HL-60/S4 (cell line): Measurements from ENCODE around the gene TMTC2.

Experiments
- in situ Hi-C: fragments of 300-500 bp; cut with MboI; formaldehyde crosslinking; loops from 2 replicates; pipeline ENCODE4 v1.14.3; 2022; ENCODE audit warnings: low sequenced_read_pairs

The TMTC2 gene

GRCh38 chr12:83121897-83122622, 435.4 kb downstream of the TMTC2 start:
- in situ Hi-C loops, result no loop called here

GRCh38 chr12:83122623-83122934, 435.9 kb downstream of the TMTC2 start:
- in situ Hi-C loops, result no loop called here

- in situ Hi-C loops, result no loop called here
These were observed 436.3 kb downstream of the TMTC2 start for GRCh38 chr12:83123039-83123438.

- in situ Hi-C loops, result no loop called here
These were observed 441.8 kb downstream of the TMTC2 start for GRCh38 chr12:83128540-83128939.

- in situ Hi-C loops, result no loop called here
These were observed 443.5 kb downstream of the TMTC2 start for GRCh38 chr12:83130178-83130577.

GRCh38 chr12:83132360-83132759, 445.7 kb downstream of the TMTC2 start:
- in situ Hi-C loops, result no loop called here

- in situ Hi-C loops, result no loop called here
These were observed 449.7 kb downstream of the TMTC2 start for GRCh38 chr12:83136411-83136810.

GRCh38 chr12:83140135-83140534, 453.4 kb downstream of the TMTC2 start:
- in situ Hi-C loops, result no loop called here

- in situ Hi-C loops, result no loop called here
These were observed 454.8 kb downstream of the TMTC2 start for GRCh38 chr12:83141460-83141994.

- in situ Hi-C loops, result no loop called here
These were observed 456.2 kb downstream of the TMTC2 start for GRCh38 chr12:83142914-83143313.

- in situ Hi-C loops, result no loop called here
These were observed 457.2 kb downstream of the TMTC2 start for GRCh38 chr12:83143950-83144349.

GRCh38 chr12:83145325-83145840, 458.7 kb downstream of the TMTC2 start:
- in situ Hi-C loops, result no loop called here

GRCh38 chr12:83147341-83147740, 460.6 kb downstream of the TMTC2 start:
- in situ Hi-C loops, result no loop called here

- in situ Hi-C loops, result no loop called here
These were observed 463.3 kb downstream of the TMTC2 start for GRCh38 chr12:83149987-83150386.

GRCh38 chr12:83150465-83151189, 463.9 kb downstream of the TMTC2 start:
- in situ Hi-C loops, result no loop called here

- in situ Hi-C loops, result no loop called here
These were observed 466.5 kb downstream of the TMTC2 start for GRCh38 chr12:83153177-83153576.

- in situ Hi-C loops, result no loop called here
These were observed 470.1 kb downstream of the TMTC2 start for GRCh38 chr12:83156815-83157214.

GRCh38 chr12:83157604-83158003, 470.9 kb downstream of the TMTC2 start:
- in situ Hi-C loops, result no loop called here

- in situ Hi-C loops, result no loop called here
These were observed 472.0 kb downstream of the TMTC2 start for GRCh38 chr12:83158613-83159207.

- in situ Hi-C loops, result no loop called here
These were observed 474.8 kb downstream of the TMTC2 start for GRCh38 chr12:83161456-83161855.

GRCh38 chr12:83168751-83169150, 482.0 kb downstream of the TMTC2 start:
- in situ Hi-C loops, result no loop called here

- in situ Hi-C loops, result no loop called here
These were observed 485.7 kb downstream of the TMTC2 start for GRCh38 chr12:83172441-83172840.
